Measurements from ENCODE around the gene ALG9. TPM values are rescaled to one million over a fixed set of nuclear protein-coding genes. Genes with fewer than 3 reads are reported as not detected.

Gene ALG9
- total RNA-seq, 3 donors from 2014 or later (not counting 1 experiment from before 2014, with no cell fraction given): 30.6 to 37.1 (median 35.4) TPM

- peaks cover 9% of the 10 kb centered on the region for H3K36me3 ChIP-seq (ENCODE audit: control insufficient read depth, insufficient read depth, low read length)
- H3K27ac ChIP-seq (ENCODE audit: low read length): peak within 1 kb of the TSS; percentile 65
- Mint-ChIP-seq H3K27me3 (ENCODE audit: low read depth in 2 of 2) (no peaks in the 10 kb centered on the region), H3K9me3 (no peaks in the 10 kb centered on the region), H3K4me3 (peak within 1 kb of the TSS; percentile 100), H3K4me1 (peaks cover 31 to 36% of the 10 kb centered on the region in 2 donors), H3K36me3 (no peaks in the 10 kb centered on the region), H3K27ac (peak within 1 kb of the TSS; percentile 77 to 83)
- no peaks in the 10 kb centered on the region for H3K9me3 ChIP-seq (ENCODE audit: control insufficient read depth, insufficient read depth, low read length)
- no peak for TF ChIP-seq CTCF (IDR thresholded peaks at IDR 0.05)
- H3K27me3 ChIP-seq (ENCODE audit: control insufficient read depth, insufficient read depth, low read length): no peaks in the 10 kb centered on the region
- DNase-seq: peak; percentile 65 to 82
- peak; percentile 98 for ATAC-seq
- under 1% methylated on average over 61 of the region's 61 CpGs for WGBS (ENCODE audit: insufficient coverage)
- intact Hi-C loops (cut with micrococcal nuclease): loop anchor here (2.0 kb wide), 3 partner anchors 105 to 163 kb away; partner anchors contain the start of genes ALG9, CFAP68, FDXACB1 and SIK2
- peaks cover 7% of the 10 kb centered on the region for H3K4me1 ChIP-seq (ENCODE audit: control insufficient read depth, insufficient read depth, low read length)
- H3K4me3 ChIP-seq (ENCODE audit: low read length): peak within 1 kb of the TSS; percentile 93
Measured at GRCh38 chr11:111765984-111766833, 105.2 kb downstream of the ALG9 start, which contains the start of gene PPP2R1B. Gene PPP2R1B, minus strand, starts transcription at chr11:111766389. Its CDS starts 28 bp downstream, at chr11:111766361.

- ATAC-seq (peak in 2 of 3 donors; percentile 39 to 52), DNase-seq (peak in 1 of 2 donors; percentile 7)
- Mint-ChIP-seq H3K9me3 (no peaks in the 10 kb centered on the region), H3K27ac (peak overlapping the region; percentile 77 to 83), H3K36me3 (no peaks in the 10 kb centered on the region), H3K27me3 (ENCODE audit: low read depth in 2 of 2) (no peaks in the 10 kb centered on the region), H3K4me1 (peaks cover 31 to 36% of the 10 kb centered on the region in 2 donors), H3K4me3 (peak overlapping the region; percentile 100)
- Histone ChIP-seq H3K27ac (ENCODE audit: low read length) (peak overlapping the region; percentile 65), H3K27me3 (ENCODE audit: control insufficient read depth, insufficient read depth, low read length) (no peaks in the 10 kb centered on the region), H3K4me1 (ENCODE audit: control insufficient read depth, insufficient read depth, low read length) (peaks cover 7% of the 10 kb centered on the region), H3K4me3 (ENCODE audit: low read length) (peak overlapping the region; percentile 93), H3K9me3 (ENCODE audit: control insufficient read depth, insufficient read depth, low read length) (no peaks in the 10 kb centered on the region), H3K36me3 (ENCODE audit: control insufficient read depth, insufficient read depth, low read length) (peaks cover 15% of the 10 kb centered on the region)
- intact Hi-C loops (cut with micrococcal nuclease): no loop called here
- no peak for TF ChIP-seq CTCF (IDR thresholded peaks at IDR 0.05)
- 1% methylated on average over 27 of the region's 28 CpGs for WGBS (ENCODE audit: insufficient coverage)
Measured at GRCh38 chr11:111765320-111765983, 105.9 kb downstream of the ALG9 start.

GRCh38 chr11:111764621-111765020 is 106.8 kb downstream of the ALG9 start:
- no peak overlapping the region for H3K27ac ChIP-seq (ENCODE audit: low read length)
- Mint-ChIP-seq H3K36me3 (peaks cover 2% of the 10 kb centered on the region), H3K27ac (peak overlapping the region in 1 of 2 donors; percentile 83), H3K4me1 (peaks cover 31 to 36% of the 10 kb centered on the region in 2 donors), H3K27me3 (ENCODE audit: low read depth in 2 of 2) (no peaks in the 10 kb centered on the region), H3K4me3 (peak overlapping the region; percentile 100), H3K9me3 (no peaks in the 10 kb centered on the region)
- DNase-seq: no peak
- 77% methylated on average over 1 of the region's 1 CpG for WGBS (ENCODE audit: insufficient coverage)
- H3K36me3 ChIP-seq (ENCODE audit: control insufficient read depth, insufficient read depth, low read length): peaks cover 22% of the 10 kb centered on the region
- ATAC-seq: no peak
- H3K27me3 ChIP-seq (ENCODE audit: control insufficient read depth, insufficient read depth, low read length): no peaks in the 10 kb centered on the region
- intact Hi-C loops (cut with micrococcal nuclease): no loop called here
- H3K4me3 ChIP-seq (ENCODE audit: low read length): no peak overlapping the region
- H3K9me3 ChIP-seq (ENCODE audit: control insufficient read depth, insufficient read depth, low read length): no peaks in the 10 kb centered on the region
- TF ChIP-seq CTCF (IDR thresholded peaks at IDR 0.05): no peak
- H3K4me1 ChIP-seq (ENCODE audit: control insufficient read depth, insufficient read depth, low read length): peaks cover 7% of the 10 kb centered on the region

Data from natural killer cell (primary cell).